ENCODE data around the gene ADGRL3.

Gene ADGRL3

GRCh38 chr4:61997831-61998230 is 797.7 kb downstream of the ADGRL3 start:
- H3K9ac ChIP-seq, result no peak overlapping the region

GRCh38 chr4:62003695-62004094 is 803.6 kb downstream of the ADGRL3 start:
- H3K9ac ChIP-seq, result no peak overlapping the region
- H3K27ac ChIP-seq, result no peak overlapping the region
- H2AFZ ChIP-seq (ENCODE audit: low read depth), result no peak overlapping the region
- no peaks in the 10 kb centered on the region for H4K20me1 ChIP-seq (ENCODE audit: insufficient read depth)
- H3K36me3 ChIP-seq (ENCODE audit: insufficient read depth), result no peaks in the 10 kb centered on the region
- no peak overlapping the region for H3K4me3 ChIP-seq (IDR thresholded peaks at IDR 0.05; ENCODE audit: insufficient read depth, low read depth, low read length)
- no peak for TF ChIP-seq CTCF (conservative IDR thresholded peaks at IDR 0.05; ENCODE audit: low read depth, low read length)
- H3K79me2 ChIP-seq (ENCODE audit: insufficient read depth, low read depth), result no peaks in the 10 kb centered on the region
- H3K4me2 ChIP-seq, result no peak overlapping the region
- no peaks in the 10 kb centered on the region for H3K4me1 ChIP-seq (ENCODE audit: low read depth, poor library complexity, severe bottlenecking)
- no peaks in the 10 kb centered on the region for H3K27me3 ChIP-seq (ENCODE audit: insufficient read depth, low read depth)

More at GRCh38 chr4:61997831-61998230, 797.7 kb downstream of the ADGRL3 start:
- TF ChIP-seq CTCF (conservative IDR thresholded peaks at IDR 0.05; ENCODE audit: low read depth, low read length), result no peak
- H4K20me1 ChIP-seq (ENCODE audit: insufficient read depth), result no peaks in the 10 kb centered on the region
- H3K27me3 ChIP-seq (ENCODE audit: insufficient read depth, low read depth), result no peaks in the 10 kb centered on the region
- H3K27ac ChIP-seq, result no peak overlapping the region
- H3K79me2 ChIP-seq (ENCODE audit: insufficient read depth, low read depth), result no peaks in the 10 kb centered on the region
- H3K4me2 ChIP-seq, result no peak overlapping the region
- no peaks in the 10 kb centered on the region for H3K4me1 ChIP-seq (ENCODE audit: low read depth, poor library complexity, severe bottlenecking)
- H2AFZ ChIP-seq (ENCODE audit: low read depth), result no peak overlapping the region
- no peak overlapping the region for H3K4me3 ChIP-seq (IDR thresholded peaks at IDR 0.05; ENCODE audit: insufficient read depth, low read depth, low read length)
- no peaks in the 10 kb centered on the region for H3K36me3 ChIP-seq (ENCODE audit: insufficient read depth)

- Histone ChIP-seq H3K36me3 (ENCODE audit: insufficient read depth) (no peaks in the 10 kb centered on the region), H3K27ac (no peak overlapping the region), H3K27me3 (ENCODE audit: insufficient read depth, low read depth) (no peaks in the 10 kb centered on the region), H3K4me3 (IDR thresholded peaks at IDR 0.05; ENCODE audit: insufficient read depth, low read depth, low read length) (no peak overlapping the region), H3K4me1 (ENCODE audit: low read depth, poor library complexity, severe bottlenecking) (no peaks in the 10 kb centered on the region), H2AFZ (ENCODE audit: low read depth) (no peak overlapping the region), H3K79me2 (ENCODE audit: insufficient read depth, low read depth) (no peaks in the 10 kb centered on the region), H3K9ac (no peak overlapping the region), H4K20me1 (ENCODE audit: insufficient read depth) (no peaks in the 10 kb centered on the region), H3K4me2 (no peak overlapping the region)
- TF ChIP-seq CTCF (conservative IDR thresholded peaks at IDR 0.05; ENCODE audit: low read depth, low read length), result no peak
These were observed 804.8 kb downstream of the ADGRL3 start for GRCh38 chr4:62004881-62005280.

- Histone ChIP-seq H3K27ac (no peak overlapping the region), H3K4me2 (no peak overlapping the region), H3K36me3 (ENCODE audit: insufficient read depth) (no peaks in the 10 kb centered on the region), H3K27me3 (ENCODE audit: insufficient read depth, low read depth) (no peaks in the 10 kb centered on the region), H3K79me2 (ENCODE audit: insufficient read depth, low read depth) (no peaks in the 10 kb centered on the region), H3K4me1 (ENCODE audit: low read depth, poor library complexity, severe bottlenecking) (no peaks in the 10 kb centered on the region), H2AFZ (ENCODE audit: low read depth) (no peak overlapping the region), H3K4me3 (IDR thresholded peaks at IDR 0.05; ENCODE audit: insufficient read depth, low read depth, low read length) (no peak overlapping the region), H4K20me1 (ENCODE audit: insufficient read depth) (no peaks in the 10 kb centered on the region), H3K9ac (no peak overlapping the region)
- TF ChIP-seq CTCF (conservative IDR thresholded peaks at IDR 0.05; ENCODE audit: low read depth, low read length), result no peak
These were observed 806.0 kb downstream of the ADGRL3 start for GRCh38 chr4:62006108-62006507.
